HG02885 (cell line): ENCODE data around the gene UAP1L1.

Experiments
- ATAC-seq: cut with Tn5 transposase; IDR thresholded peaks from one replicate; pipeline ENCODE4 v1.9.1; 2021; ENCODE audit warnings: mild to moderate bottlenecking; ENCODE audit not compliant: unreplicated experiment, poor library complexity

UAP1L1 gene

DNA sequence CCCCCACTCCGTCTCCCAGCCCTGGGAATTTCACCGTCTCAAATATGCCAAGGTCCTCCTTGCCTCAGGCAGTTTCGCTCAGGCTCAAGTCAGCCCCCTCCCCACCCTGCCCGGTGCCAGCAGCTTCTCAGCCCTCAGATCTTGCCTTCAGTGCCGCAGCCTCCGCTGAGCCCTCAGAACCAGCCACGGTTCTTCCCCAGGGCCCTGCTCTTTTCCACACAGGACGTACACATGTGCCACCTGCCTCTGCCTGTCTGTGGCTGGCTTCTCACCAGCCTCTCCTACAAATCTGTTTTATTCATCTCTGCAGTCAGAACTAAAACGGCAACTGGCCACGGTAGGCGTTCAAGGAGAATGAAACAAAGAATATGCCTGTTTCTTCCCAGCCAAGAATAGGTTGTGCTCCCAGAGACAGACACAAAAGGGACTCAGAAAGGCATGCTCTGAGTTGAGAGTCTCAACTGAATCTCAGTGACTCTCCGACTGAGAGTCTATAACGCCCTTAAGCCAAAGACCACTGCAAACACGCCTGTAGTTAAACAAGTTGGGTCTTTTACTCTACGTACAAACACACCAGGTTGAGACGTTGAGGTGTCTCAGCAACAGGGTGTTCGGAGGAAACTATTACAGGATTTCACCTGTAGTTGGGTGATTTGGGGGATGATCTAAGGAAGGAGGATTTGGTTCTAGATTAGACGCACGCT lies 51.0 kb downstream of the UAP1L1 start:
- no peak for ATAC-seq

DNA sequence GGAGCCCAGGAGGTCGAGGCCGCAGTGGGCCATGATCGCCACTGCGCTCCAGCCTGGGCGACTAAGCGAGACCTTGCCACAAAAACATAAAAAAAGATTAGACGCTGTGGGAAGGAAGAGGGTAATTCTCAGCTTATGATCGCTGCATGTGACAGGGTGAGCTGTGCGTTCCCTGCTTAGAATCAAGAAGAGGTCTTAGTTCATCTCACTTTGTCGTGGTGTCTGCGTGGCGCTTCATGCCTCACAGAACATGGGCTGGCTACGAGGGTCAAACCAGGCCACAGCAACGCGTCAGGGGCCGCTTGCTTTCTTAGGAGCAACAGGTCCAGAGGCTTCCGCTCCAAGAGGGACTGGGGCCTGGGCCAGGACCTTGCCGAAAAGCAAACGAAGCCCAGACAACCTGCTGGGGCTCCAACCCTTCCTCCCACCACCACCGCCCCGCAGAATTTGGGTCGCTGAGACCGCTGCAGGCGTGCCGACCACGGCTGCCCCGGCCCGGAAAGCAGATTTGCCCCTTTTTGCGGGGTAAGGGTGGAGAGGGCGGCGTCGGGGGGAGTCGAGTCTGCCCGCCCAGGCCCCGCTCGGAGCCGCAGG lies 51.6 kb downstream of the UAP1L1 start:
- no peak for ATAC-seq

DNA sequence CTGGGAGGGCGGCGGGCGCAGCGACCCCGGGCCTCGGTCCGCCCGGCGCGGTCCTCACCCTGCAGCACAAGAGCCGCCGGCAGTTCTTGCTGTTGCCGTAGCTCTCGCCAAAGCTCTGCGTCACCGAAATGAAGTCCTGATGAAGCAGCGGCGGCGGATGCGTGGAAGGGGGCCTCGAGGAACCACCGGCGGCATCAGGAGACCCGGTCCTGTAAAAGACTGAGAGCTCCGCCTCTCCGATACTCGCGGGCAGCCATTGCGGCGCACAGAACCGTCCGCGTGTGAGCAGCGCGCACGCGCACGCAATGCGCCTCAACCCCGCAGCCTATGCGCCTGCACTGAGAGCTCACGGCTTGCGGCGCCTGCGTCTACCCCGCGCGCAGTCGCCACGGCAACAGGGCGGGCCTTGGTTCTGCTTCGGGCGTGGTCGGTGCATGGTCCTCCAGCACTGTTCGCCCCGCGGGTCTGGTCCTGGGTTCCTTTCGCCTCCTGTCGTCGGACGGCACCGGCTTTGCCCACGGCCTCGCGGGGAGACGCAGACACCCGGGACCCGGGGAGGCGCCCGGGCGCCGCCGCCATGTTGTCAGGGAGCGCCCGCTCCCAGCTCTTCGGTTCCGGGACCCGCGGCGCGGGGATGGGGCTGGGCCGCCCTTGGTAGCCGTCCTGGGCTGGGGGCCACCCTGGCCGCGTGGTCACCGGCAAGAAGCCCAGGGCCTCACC lies 52.3 kb downstream of the UAP1L1 start:
- ATAC-seq: peak; percentile 89

DNA sequence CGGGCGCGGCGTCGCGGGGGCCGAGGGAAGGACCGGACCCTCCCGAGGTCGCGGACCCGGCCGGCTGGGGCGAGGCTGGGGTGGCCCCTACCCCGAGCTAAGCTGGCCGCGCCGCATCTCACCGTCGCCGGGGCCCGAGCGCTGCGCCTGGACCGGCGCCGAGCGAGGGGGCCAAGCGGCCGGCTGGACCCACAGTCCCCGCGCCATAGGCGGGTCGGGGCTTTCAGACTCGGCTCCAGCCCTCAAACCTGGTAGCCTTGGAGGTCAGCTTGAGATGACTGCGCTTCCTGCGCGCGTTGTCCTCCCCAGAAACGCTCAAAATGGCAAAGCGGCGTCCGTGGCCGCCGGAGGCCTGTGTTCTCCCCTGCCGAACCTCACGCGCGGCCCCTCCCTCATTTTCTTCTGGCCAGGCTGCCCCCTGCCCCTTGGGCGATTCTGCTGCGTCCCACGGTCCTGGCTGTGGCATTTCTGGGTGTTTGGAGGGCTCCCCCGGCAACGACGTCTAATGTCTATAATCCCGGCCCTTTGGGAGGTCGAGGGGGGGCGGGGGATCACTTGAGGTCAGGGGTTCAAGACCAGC lies 52.9 kb downstream of the UAP1L1 start:
- peak; percentile 28 for ATAC-seq
